Sciatic nerve (tissue), 2 donors: ENCODE results near the gene SHC3. TPM values are rescaled to one million over a fixed set of nuclear protein-coding genes. Genes with fewer than 3 reads are reported as not detected.
A peak's percentile ranks its signal among the peaks of the same experiment; 100 is the strongest.

Source experiments
- ATAC-seq: fragments of 200-7000 bp; cut with Tn5 transposase; one replicate; pipeline ENCODE4 v1.9.1; 2020; ENCODE audit warnings: mild to moderate bottlenecking, moderate library complexity
- DNase-seq: peaks from one replicate; pipeline ENCODE4 v3.0.0-alpha.2; 2020; ENCODE audit warnings: low spot score
- intact Hi-C: fragments of 100-400 bp; cut with DNase I; formaldehyde crosslinking; loops from one replicate; pipeline ENCODE4 v1.14.2; 2022
- total RNA-seq: library from RNA; stranded (reverse); fragmentation: NEBNext Ultra II Directional; extraction: Animal tissue kit (Norgen Biotek cat#: 25700); gene quantifications from one replicate; pipeline ENCODE4 v1.2.1, GENCODE V29; 2021
- donor health status: DM: no; HTN: no; CAD: no.
- donor health status: DM: no; HTN: no; CAD: no.

The SHC3 gene
- total RNA-seq, 1 donor from 2014 or later, result 5.3 TPM

DNA sequence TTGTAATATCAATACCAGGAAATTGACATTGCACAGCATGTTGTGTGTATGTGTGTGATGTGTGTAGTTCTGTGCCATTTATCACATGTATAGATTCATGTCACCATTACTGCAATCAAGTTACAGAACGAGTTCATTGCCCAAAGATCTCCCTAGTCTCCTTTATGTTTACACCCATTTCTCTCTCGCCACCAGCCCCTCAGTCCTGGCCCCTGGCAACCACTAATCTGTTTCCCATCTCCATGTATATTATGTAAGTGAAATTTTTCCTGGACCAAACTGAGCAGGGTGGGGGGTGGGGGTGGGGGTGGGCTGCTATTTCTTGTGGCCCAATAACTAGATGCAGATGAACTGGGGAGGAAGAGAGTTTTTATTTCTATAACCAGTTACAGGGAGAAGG lies 198.8 kb downstream of the SHC3 start:
- ATAC-seq, result no peak
- intact Hi-C loops, result no loop called here
- no peak for DNase-seq

DNA sequence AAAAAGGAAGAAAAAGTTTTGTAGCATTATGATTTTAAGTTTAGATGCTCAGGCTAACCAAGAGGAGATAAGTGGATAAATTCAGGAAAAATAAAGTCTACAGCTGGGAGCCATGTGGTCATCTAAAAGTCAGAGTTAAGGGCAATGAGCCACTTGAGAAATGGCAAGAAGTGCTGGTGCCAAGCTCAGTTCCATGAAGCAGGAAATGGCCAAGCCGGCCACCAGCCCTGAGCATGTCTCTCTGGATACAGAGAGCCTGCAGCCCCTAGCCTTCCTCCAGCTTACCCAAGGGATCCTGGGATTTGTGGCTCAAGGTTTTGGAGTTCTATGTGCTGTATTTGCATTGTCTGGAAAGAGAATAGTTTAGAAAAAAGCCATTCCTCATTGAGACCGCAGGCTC lies 199.6 kb downstream of the SHC3 start:
- intact Hi-C loops, result no loop called here
- ATAC-seq (peak; percentile 72), DNase-seq (no peak)

DNA sequence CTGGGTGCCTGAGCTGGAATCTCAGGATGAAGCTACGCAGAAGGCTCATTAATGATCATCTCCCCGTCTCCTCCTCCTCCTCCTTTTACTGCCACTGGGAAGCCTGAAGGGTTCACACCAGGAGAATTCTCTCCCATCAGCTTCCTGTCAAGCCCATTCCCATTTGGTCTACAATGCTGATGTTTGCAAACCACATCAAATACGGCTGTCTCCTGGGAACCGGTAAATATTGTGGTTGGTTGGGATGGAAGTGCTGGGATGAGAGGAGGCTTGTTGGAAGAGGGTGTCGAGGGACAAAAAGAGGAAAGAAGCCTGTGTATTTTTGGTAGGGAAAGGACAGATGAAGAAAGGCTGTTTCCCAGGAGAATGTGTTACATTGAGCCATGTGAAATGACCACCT lies 200.6 kb downstream of the SHC3 start:
- intact Hi-C loops, result no loop called here
- DNase-seq (no peak), ATAC-seq (no peak)

DNA sequence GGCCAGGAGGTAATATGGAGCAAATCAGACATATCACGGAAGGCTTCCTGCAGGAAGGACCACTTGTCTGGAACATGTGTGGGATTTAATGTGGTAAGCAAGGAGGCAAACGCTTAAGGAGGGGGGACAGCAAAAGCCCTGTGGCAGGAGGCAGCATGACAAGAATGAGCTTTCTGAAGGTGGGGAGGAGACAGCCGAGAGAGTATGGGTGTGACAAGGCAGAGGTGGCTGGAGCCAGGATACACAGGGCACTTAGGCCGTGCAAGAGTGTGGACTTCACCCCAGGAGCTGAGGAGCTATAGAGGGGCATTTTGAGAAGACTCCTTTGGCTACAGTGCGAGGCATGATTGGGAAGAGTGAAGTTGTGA lies 201.7 kb downstream of the SHC3 start:
- no peak for ATAC-seq
- no peak for DNase-seq
- intact Hi-C loops, result no loop called here

DNA sequence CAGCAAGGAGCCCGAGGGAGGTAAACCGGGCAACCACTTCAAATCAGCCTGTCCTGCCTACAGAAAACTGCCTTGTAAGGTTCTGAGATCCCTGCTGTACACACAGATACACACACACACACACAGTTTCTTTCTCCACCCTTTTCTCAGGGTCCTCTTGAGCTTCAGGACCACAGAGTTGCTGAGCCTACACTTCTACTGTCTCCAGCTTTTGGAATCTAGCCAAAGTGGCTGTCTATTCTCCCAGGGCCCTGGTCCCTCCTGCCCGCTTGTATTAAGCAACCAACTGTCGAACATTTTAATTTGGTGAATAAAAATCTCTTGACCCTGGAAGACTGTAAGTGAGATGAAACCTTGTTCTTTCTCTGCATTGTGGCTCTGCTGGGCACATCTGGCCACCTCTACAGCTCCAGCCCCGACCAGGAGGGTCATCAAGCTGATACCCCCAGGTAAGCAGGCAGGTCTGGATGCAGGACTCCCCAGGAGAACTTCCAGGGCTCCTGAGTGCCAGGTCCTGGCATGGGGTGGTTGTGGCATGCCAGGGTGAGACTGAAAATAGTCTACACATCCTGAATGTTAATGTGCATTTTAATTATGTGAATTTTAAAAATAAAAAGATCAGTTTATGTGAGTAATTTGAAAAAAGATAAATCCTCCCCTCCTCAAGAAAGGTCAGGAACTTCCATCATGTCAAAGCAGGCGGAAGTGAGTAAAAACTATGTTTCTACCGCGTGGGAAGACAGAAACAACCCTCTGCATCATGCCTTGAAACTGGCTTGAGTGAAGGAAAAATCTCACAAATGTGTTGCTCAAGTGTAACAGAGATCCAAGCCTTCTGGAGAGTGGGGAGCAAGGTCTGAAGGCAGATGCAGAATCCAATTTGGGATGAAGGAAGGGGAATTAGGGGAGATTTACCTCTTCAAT lies 202.4 kb downstream of the SHC3 start:
- intact Hi-C loops, result no loop called here
- DNase-seq, result no peak
- ATAC-seq, result no peak

DNA sequence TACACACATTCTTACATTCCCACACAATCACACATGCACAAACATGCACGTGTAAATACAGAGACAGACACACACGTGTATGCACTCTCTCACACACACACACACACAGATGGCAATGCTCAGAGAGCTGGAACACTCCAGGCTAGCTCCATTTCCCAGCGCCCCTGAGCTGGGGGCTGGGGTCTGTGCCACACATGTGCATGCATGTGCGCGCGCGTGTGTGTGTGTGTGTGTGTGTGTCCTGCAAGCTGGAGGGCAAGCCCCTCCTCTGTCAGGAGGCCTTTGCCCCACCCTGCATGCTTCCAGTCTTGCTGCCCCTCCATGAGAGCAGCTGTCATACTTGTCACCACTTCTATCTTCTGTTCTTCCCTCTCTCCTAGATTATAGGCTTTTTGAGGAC lies 204.0 kb downstream of the SHC3 start:
- DNase-seq (no peak), ATAC-seq (no peak)

DNA sequence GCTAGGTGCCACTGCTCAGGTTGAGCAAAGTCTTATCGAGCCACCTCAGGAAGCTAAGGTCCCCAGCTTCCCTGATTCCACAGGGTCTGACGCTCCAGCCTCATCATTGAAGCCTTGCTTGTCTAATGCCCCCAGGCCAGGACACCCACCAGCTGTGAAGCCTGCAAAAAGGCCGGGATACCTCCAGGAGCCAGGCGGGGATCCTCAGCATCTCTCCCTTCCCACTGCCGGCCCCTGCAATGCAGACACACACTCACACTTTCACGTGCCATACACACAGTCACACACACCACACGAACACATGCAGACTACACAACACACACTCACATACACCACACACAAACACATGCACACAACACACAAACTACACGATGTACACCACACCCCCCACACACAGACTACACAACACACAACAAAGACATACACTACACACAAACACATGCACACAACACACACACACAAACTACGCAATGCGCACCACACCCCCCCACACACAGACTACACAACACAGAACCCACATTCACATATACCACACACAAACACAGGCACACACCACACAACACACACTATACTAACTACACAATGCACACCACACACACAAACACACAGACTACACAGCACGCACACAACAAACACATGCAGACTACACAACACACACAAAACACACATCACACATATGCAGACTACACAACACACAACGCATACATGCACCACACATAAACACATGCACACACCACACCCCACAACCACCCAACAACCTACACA lies 205.2 kb downstream of the SHC3 start:
- DNase-seq (no peak), ATAC-seq (no peak)
- intact Hi-C loops, result no loop called here

More for the DNA sequence above, 204.0 kb downstream of the SHC3 start:
- intact Hi-C loops, result no loop called here

DNA sequence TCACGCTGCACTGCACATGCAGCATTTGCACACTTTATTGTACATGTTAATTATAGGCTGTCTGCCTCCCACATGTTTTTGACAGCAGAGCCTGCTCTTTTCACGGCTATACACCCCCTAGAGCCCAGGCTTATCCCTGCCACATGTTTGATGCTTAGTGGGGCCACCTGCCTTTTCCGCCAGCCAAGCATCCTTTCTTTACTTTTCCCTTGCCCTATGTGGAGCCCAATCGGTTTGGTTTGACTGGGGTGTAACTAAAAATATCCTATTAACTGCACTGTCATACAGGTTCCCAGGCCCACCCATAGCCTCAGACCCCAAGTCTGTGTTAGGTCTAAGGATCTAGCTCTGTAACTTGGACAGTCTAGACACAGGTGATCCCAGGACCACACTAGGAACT lies 206.2 kb downstream of the SHC3 start:
- ATAC-seq (no peak), DNase-seq (no peak)
- intact Hi-C loops, result no loop called here

DNA sequence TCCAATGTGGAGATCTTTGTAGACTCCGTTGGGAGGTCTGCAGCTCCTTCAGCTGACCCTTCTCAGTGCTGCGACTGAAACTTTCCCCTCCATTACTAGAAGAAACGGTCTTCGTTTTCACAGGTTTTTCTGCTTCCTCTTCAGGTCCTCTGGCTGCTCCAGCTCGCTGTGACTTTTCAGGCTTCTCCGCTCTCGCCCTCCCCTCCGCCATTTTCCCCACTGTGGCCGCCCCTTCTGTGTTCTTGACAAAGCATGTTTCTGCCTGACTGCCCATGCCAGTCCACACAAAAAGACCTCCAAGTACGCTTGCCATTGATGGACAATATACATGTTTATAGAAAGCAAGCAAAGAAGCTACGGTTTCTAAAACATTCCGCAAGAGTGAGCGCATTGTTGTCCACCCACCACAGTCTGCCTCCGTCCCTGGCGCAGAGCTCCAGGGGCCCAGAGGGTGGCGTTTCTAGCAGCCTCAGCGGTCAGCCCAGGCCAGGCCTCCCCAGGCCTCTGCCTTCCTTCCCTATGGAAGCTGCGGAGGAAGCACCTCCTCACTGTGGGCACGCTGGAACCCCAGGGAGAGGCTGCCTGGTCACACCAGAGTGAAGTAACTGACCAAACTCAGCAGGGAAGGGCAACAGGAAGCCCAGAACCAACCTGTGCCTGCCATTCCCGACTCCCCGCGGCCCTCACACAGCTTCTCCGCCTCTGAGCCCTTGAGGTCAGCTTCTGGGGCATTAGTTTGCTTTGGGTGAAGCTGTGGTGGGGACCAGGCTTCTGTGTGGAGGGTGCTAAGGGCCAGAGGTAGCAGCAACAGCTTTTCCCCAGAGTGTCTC lies 207.3 kb downstream of the SHC3 start:
- no peak for DNase-seq
- intact Hi-C loops, result no loop called here
- no peak for ATAC-seq

DNA sequence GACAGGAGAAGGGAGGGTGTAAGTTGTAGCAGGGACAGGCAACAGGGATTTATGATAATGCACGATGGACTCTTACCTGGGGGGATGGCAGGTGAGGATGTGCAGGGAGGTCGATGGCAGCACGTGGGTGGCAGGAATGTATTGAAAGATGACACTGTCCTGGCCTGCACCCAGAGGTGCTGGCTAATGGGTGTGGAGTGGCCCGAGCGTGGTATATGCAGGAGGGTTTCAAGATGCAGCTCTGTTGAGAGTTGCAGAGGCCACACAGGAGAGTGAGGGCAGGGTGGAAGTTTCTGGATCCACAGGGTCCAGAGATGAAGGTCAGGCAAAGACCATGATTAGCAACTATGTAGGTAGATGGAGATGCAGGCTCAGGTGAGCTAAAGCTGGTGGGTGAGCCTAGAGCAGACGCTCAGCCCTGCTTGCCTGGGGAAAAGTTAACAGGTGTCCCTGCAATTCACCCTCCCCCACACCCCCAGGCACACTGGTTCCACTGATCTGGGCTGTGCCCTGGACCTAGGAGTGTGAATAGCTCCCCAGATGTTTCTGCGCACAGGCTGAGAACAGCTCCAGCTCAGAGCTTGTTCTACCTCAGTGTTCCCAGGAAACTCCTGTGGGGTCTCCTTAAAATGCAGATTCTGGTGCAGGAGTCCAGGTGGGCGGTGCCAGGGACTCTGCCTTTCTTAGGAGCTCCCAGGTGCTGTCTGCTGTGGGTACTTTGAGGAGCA lies 208.8 kb downstream of the SHC3 start:
- no peak for ATAC-seq
- no peak for DNase-seq
- intact Hi-C loops, result no loop called here

DNA sequence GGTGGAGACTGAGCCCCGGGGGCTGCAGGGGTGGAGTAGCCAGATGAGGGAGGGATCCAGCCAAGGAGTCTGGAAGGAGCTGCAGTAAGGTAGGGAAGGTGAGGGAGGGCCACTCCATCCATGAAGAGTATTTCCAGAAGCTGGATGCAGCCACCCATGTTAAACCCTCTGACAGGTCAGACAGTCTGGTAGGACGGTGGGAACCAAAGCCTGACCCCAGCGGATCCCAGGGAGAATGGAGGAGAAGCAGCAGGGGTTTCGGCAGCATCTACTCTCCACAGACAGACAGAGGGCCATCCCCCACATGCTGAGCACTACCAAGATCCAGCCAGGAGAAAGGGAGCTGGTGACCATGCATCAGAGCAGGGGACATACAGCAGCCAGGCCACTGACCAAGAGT lies 209.8 kb downstream of the SHC3 start:
- ATAC-seq, result no peak
- no peak for DNase-seq
- intact Hi-C loops, result no loop called here

DNA sequence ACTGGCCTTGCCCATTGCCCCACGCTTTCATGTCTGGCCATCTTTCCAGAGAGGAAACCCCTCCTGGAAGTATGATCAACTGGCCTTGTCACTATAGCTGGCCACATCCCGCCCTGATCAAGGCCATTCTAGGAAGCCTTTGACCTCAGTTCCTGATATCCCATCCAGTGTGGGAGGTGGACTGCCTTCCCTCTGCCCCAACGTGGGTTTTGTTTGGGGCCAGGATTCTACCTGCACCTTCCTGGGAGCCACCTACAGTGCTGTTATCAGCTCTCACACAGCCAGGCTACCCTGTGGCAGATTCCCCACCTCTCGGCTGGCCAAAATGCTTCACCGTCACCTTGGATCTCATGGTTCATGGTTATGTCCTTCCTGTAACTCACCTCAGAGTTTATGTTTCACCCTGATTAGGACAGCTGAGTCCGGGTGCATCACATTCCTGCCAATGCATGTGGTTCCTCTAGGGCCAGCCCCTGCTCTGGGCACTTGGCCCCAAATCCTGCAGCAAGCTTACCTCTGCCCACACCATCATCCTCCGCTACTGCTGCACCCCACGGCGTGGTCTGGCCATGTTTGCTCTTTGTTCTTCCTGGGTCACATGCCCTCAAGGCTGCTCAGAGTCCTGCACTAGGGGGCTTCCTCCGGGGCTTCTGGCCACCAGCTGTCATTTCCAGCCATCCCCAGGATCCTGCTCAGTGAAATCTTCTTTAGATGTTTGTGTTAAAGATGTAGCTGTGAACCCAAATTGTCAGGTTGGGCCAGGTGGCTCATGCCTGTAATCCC lies 211.5 kb downstream of the SHC3 start:
- ATAC-seq (no peak), DNase-seq (no peak)
- intact Hi-C loops, result no loop called here

DNA sequence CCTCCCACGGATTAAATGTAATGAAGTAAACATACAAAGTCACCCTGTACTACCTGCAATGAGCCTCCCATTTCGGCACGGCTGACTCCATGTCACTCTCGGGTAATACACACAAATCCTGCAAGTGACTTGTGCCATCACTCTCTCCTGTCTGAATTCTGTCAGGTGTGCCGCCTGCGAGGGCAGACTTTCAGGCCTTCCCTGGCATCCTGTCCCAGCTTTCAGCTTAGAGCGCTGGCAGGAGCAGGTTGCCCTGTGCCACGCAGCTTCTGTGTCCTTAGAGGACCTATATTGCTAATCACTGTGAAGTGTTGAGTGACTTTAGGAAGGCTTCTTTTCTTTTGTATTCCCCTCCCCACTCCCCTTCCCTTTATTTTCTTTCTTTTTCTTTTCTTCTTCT lies 213.1 kb downstream of the SHC3 start:
- no peak for ATAC-seq
- intact Hi-C loops, result no loop called here
- no peak for DNase-seq

DNA sequence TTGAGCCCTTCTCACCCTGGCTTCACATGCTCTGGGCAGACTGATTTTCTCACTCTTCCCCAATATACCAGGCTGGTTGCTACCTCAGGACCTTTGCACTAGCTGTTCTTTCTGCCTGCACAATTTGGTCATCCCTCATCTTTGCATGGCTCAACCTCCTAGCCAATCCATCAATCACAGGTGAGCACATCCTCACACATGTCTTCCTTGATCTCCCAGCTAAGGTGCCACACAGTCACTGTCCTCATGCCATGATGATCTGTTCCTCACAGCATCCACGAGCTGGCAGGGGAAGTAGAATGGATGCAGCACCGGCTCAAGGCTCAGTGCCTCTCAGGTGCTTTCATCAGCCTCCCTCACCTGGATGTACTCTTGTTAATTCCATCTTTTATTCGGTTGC lies 218.0 kb downstream of the SHC3 start:
- DNase-seq (no peak), ATAC-seq (no peak)
- intact Hi-C loops, result no loop called here

DNA sequence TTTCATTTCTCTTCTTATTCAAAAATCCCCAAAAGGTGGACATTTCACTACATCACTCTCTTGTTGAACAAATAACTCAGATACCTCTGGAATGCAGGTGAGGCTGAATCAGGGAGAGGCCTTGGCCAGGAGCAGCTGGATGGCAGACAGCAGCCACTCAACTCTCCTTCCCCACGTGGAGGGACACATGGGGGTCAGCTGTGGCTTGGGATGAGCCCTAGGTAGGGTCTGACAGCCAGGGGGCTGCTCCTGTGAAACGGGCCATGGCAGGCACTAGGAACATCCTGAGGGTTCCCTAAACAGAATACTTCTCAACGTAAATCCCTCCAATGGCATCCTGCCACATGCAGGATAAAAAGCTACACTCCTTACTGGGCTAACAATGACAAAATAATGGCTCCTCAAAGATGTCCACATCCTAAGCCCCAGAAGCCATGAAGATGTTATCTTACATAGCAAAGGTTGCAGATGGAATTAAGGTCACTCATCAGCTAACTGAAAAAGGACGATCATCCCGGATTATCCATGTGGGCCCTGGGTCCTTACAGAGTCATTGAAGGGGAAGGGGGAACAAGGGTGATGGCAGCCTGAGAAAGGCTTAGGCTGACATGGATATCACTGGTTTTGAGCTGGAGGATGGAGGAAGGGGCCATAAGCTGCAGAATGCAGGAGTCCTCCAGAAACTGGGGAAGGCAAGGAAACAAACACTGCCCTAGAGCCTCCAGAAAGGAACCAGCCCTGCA lies 218.7 kb downstream of the SHC3 start:
- no peak for DNase-seq
- no peak for ATAC-seq
- intact Hi-C loops, result no loop called here

DNA sequence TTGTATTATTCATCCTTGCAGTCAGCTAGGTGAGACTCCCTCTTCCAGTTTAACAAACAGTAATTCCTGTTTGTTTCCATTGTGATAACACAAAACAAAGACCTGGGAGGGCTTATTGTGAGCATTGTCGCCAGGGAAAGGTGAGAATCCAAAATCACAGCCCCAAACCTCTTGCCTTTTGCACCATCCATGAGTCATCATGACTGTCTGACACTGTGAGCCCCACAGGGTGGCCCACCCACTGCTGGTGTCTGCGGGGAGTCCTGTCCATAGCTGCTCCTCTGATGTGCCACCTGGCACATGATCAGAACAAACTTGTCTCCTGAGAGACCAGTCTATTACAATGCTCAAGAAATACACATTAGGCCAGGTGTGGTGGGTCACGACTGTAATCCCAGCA lies 221.1 kb downstream of the SHC3 start:
- ATAC-seq (no peak), DNase-seq (no peak)
- intact Hi-C loops, result no loop called here
